Testis (tissue), 2 donors: Measurements from ENCODE around the gene MFSD11.

Source experiments
- POLR2A ChIP-seq: fragments of 450-650 bp; IDR thresholded peaks from one replicate; pipeline ENCODE4 v1.6.1; 2017; ENCODE audit warnings: antibody characterized with exemption, mild to moderate bottlenecking, moderate library complexity
- TF ChIP-seq, protein P1 (sequence below), 3 experiments: fragments of 450-650 bp in 2 of 3; fragments of 200-600 bp in 1 of 3; sonication (generic) in 1 of 3; IDR thresholded peaks; one replicate each; pipeline ENCODE4 v1.5.1; 2016 to 2019; ENCODE audit warnings: antibody characterized with exemption in 3 of 3, mild to moderate bottlenecking in 2 of 3, moderate library complexity in 1 of 3

DNA sequence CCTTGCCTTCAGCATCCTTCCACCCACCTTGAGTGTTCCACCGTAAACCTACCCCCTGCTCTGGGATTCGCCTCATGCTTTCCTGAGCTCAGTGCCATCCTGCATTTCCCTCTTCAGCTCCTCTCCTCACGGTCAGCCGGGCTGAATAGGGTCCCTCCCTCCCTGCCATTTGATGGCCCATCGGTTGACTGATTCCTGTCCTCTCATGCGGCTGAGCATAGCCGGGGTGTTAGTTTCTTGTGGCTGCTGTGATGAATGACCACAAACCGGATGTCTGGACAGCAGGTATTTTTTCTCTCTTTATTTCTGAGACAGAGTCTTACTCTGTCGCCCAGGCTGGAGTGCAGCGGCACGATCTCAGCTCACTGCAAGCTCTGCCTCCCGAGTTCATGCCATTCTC lies 86.2 kb downstream of the MFSD11 start:
- TF ChIP-seq, protein P1, sequence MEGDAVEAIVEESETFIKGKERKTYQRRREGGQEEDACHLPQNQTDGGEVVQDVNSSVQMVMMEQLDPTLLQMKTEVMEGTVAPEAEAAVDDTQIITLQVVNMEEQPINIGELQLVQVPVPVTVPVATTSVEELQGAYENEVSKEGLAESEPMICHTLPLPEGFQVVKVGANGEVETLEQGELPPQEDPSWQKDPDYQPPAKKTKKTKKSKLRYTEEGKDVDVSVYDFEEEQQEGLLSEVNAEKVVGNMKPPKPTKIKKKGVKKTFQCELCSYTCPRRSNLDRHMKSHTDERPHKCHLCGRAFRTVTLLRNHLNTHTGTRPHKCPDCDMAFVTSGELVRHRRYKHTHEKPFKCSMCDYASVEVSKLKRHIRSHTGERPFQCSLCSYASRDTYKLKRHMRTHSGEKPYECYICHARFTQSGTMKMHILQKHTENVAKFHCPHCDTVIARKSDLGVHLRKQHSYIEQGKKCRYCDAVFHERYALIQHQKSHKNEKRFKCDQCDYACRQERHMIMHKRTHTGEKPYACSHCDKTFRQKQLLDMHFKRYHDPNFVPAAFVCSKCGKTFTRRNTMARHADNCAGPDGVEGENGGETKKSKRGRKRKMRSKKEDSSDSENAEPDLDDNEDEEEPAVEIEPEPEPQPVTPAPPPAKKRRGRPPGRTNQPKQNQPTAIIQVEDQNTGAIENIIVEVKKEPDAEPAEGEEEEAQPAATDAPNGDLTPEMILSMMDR (IDR thresholded peaks at IDR 0.05), result no peak
- no peak for TF ChIP-seq POLR2A
